Panc1 (cell line): Measurements from ENCODE around the gene P2RY6.

ENCODE experiments used
- POLR2AphosphoS5 ChIP-seq: IDR thresholded peaks from 2 replicates; pipeline ENCODE4 v1.6.1; 2012; ENCODE audit warnings: mild to moderate bottlenecking, low read depth, low read length, moderate library complexity
- TCF7L2 ChIP-seq: IDR thresholded peaks from 2 replicates; pipeline ENCODE4 v1.6.1; 2011; ENCODE audit warnings: mild to moderate bottlenecking, low read depth, low read length, inconsistent platforms
- TF ChIP-seq, protein P1 (sequence below): fragments of 450-650 bp; IDR thresholded peaks from 2 replicates; pipeline ENCODE4 v1.5.1; 2017; ENCODE audit warnings: mild to moderate bottlenecking
- TF ChIP-seq, protein P2 (sequence below), 2 experiments: IDR thresholded peaks; 2 replicates each; pipeline ENCODE4 v1.6.1; 2011 to 2012; ENCODE audit warnings: low read depth in 2 of 2, control low read depth in 1 of 2, low read length in 1 of 2, mild to moderate bottlenecking in 1 of 2, moderate library complexity in 1 of 2; ENCODE audit not compliant: insufficient read depth in 1 of 2

DNA sequence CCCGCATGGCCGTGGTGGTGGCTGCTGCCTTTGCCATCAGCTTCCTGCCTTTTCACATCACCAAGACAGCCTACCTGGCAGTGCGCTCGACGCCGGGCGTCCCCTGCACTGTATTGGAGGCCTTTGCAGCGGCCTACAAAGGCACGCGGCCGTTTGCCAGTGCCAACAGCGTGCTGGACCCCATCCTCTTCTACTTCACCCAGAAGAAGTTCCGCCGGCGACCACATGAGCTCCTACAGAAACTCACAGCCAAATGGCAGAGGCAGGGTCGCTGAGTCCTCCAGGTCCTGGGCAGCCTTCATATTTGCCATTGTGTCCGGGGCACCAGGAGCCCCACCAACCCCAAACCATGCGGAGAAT is 25.1 kb downstream of the P2RY6 start:
- TF ChIP-seq, protein P1, sequence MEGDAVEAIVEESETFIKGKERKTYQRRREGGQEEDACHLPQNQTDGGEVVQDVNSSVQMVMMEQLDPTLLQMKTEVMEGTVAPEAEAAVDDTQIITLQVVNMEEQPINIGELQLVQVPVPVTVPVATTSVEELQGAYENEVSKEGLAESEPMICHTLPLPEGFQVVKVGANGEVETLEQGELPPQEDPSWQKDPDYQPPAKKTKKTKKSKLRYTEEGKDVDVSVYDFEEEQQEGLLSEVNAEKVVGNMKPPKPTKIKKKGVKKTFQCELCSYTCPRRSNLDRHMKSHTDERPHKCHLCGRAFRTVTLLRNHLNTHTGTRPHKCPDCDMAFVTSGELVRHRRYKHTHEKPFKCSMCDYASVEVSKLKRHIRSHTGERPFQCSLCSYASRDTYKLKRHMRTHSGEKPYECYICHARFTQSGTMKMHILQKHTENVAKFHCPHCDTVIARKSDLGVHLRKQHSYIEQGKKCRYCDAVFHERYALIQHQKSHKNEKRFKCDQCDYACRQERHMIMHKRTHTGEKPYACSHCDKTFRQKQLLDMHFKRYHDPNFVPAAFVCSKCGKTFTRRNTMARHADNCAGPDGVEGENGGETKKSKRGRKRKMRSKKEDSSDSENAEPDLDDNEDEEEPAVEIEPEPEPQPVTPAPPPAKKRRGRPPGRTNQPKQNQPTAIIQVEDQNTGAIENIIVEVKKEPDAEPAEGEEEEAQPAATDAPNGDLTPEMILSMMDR = no peak
- TF ChIP-seq POLR2AphosphoS5 (no peak), TCF7L2 (no peak)
- TF ChIP-seq, protein P2, sequence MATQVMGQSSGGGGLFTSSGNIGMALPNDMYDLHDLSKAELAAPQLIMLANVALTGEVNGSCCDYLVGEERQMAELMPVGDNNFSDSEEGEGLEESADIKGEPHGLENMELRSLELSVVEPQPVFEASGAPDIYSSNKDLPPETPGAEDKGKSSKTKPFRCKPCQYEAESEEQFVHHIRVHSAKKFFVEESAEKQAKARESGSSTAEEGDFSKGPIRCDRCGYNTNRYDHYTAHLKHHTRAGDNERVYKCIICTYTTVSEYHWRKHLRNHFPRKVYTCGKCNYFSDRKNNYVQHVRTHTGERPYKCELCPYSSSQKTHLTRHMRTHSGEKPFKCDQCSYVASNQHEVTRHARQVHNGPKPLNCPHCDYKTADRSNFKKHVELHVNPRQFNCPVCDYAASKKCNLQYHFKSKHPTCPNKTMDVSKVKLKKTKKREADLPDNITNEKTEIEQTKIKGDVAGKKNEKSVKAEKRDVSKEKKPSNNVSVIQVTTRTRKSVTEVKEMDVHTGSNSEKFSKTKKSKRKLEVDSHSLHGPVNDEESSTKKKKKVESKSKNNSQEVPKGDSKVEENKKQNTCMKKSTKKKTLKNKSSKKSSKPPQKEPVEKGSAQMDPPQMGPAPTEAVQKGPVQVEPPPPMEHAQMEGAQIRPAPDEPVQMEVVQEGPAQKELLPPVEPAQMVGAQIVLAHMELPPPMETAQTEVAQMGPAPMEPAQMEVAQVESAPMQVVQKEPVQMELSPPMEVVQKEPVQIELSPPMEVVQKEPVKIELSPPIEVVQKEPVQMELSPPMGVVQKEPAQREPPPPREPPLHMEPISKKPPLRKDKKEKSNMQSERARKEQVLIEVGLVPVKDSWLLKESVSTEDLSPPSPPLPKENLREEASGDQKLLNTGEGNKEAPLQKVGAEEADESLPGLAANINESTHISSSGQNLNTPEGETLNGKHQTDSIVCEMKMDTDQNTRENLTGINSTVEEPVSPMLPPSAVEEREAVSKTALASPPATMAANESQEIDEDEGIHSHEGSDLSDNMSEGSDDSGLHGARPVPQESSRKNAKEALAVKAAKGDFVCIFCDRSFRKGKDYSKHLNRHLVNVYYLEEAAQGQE (IDR thresholded peaks at IDR 0.05; ENCODE audit: insufficient read depth in 1 of 2, low read depth in 2 of 2, low read length in 1 of 2) = no peak
